Ascending aorta (tissue), 2 donors: ENCODE measurements around the gene AAMP. TPM values are rescaled to one million over a fixed set of nuclear protein-coding genes. Genes with fewer than 3 reads are reported as not detected.

ENCODE experiments used
- DNase-seq, 2 donors: peaks; one replicate each; pipeline ENCODE4 v3.0.0-alpha.2; 2019; ENCODE audit warnings: low spot score in 2 of 2
- H3K27ac ChIP-seq, 2 donors: fragments of 200-600 bp; sonication (generic); one replicate each; pipeline ENCODE4 v1.5.1; 2016 to 2017; ENCODE audit warnings: mild to moderate bottlenecking in 1 of 2
- H3K27me3 ChIP-seq: fragments of 200-600 bp; sonication (generic); one replicate; pipeline ENCODE4 v1.5.1; 2017
- H3K36me3 ChIP-seq, 2 donors: fragments of 200-600 bp; sonication (generic); one replicate each; pipeline ENCODE4 v1.5.1; 2016
- H3K4me1 ChIP-seq, 2 donors: fragments of 200-600 bp; sonication (generic); one replicate each; pipeline ENCODE4 v1.5.1; 2016 to 2017; ENCODE audit warnings: mild to moderate bottlenecking in 1 of 2
- H3K4me3 ChIP-seq, 2 donors: fragments of 200-600 bp; sonication (generic); one replicate each; pipeline ENCODE4 v1.5.1; 2016 to 2017; ENCODE audit warnings: mild to moderate bottlenecking in 1 of 2
- H3K9me3 ChIP-seq, 2 donors: fragments of 200-600 bp; sonication (generic); one replicate each; pipeline ENCODE4 v1.5.1; 2016
- intact Hi-C: fragments of 100-400 bp; cut with DNase I; formaldehyde crosslinking; loops from one replicate; pipeline ENCODE4 v1.15.1; 2023
- total RNA-seq: library from RNA; depleted of rRNA; stranded (reverse); fragments of >200 nt; gene quantifications from one replicate; pipeline ENCODE4 v1.1.0, GENCODE V29; 2016
- TF ChIP-seq, protein P1 (sequence below), 3 experiments: fragments of 200-600 bp in 2 of 3; fragments of 450-650 bp in 1 of 3; sonication (generic) in 2 of 3; IDR thresholded peaks; one replicate each; pipeline ENCODE4 v1.5.1; 2016 to 2019; ENCODE audit warnings: antibody characterized with exemption in 3 of 3, mild to moderate bottlenecking in 1 of 3, moderate library complexity in 1 of 3

AAMP gene
- total RNA-seq, 1 donor from 2014 or later, result 73.7 TPM

- no peaks in the 10 kb centered on the region for H3K9me3 ChIP-seq
- peaks cover 28 to 73% of the 10 kb centered on the region in 2 donors for H3K4me1 ChIP-seq
- no peaks in the 10 kb centered on the region for H3K36me3 ChIP-seq
- peak; percentile 44 to 94 for DNase-seq
- peak within 1 kb of the TSS; percentile 73 to 88 for H3K4me3 ChIP-seq
- TF ChIP-seq, protein P1, sequence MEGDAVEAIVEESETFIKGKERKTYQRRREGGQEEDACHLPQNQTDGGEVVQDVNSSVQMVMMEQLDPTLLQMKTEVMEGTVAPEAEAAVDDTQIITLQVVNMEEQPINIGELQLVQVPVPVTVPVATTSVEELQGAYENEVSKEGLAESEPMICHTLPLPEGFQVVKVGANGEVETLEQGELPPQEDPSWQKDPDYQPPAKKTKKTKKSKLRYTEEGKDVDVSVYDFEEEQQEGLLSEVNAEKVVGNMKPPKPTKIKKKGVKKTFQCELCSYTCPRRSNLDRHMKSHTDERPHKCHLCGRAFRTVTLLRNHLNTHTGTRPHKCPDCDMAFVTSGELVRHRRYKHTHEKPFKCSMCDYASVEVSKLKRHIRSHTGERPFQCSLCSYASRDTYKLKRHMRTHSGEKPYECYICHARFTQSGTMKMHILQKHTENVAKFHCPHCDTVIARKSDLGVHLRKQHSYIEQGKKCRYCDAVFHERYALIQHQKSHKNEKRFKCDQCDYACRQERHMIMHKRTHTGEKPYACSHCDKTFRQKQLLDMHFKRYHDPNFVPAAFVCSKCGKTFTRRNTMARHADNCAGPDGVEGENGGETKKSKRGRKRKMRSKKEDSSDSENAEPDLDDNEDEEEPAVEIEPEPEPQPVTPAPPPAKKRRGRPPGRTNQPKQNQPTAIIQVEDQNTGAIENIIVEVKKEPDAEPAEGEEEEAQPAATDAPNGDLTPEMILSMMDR (IDR thresholded peaks at IDR 0.05), result peak; percentile 53 to 97 (median 53)
- H3K27ac ChIP-seq, result peak within 1 kb of the TSS; percentile 98 to 99
- no peaks in the 10 kb centered on the region for H3K27me3 ChIP-seq
- intact Hi-C loops, result loop anchor here (2.0 kb wide), 1 partner anchor 104 kb away; no protein-coding TSS in a partner anchor
Observed at GRCh38 chr2:218292048-218293014, 22.4 kb upstream of the AAMP start, which contains the start of gene TMBIM1. Gene TMBIM1 (minus strand): TSS chr2:218292503. CDS start chr2:218282141, 10,362 bp downstream.

- Histone ChIP-seq H3K4me1 (peaks cover 28 to 66% of the 10 kb centered on the region in 2 donors), H3K27ac (peak overlapping the region; percentile 98 to 99), H3K9me3 (no peaks in the 10 kb centered on the region), H3K4me3 (peak overlapping the region; percentile 73 to 88), H3K36me3 (no peaks in the 10 kb centered on the region), H3K27me3 (no peaks in the 10 kb centered on the region)
- TF ChIP-seq, protein P1 (IDR thresholded peaks at IDR 0.05), result no peak
- DNase-seq, result no peak
- intact Hi-C loops, result loop anchor here (2.0 kb wide), 1 partner anchor 105 kb away; no protein-coding TSS in a partner anchor
Observed at GRCh38 chr2:218291318-218292047, 21.5 kb upstream of the AAMP start.

DNA sequence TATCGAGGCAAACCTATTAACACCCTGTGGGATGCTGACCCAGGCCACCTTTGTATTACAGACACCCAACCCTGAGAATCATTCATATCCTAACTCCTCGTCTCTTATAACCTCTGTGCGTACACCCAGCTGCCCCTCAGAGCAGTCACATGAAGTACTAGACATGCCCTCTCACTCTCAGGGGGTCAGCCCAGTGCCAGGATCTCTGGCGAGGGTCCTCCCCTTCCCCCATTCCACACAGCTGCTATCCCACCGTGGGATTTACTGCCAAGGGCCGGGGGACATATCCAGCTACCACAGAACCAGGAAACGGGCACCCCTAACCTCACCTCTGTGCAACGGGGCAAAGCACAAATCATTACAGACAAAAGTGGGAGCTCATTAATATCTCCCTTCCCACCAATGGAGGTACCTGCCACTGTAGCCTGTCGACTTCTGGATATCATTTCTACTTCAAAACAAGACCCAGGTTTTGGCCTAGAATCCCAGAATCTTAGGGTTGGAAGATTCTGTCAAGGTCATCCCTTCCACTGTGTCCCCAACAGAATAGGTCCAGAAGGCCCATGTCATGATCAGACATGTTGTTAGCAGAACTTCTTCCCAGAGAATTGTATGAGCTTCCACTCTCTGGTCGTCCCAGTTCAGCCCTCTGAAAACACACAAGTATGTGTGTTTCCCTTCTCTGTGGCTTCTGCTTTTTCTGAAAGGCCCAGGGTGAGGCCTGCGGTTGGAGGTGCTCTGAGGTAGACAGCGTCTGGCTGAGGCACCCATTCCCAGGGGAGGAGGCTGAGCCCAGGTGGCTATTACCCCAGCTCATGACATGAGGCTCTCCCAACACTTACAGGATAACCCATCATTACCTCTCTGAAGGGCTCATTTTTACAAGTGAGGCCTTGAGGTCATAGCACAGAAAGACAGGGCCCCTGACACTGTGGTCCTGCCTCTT, 20.7 kb upstream of the AAMP start:
- Histone ChIP-seq H3K9me3 (no peaks in the 10 kb centered on the region), H3K36me3 (no peaks in the 10 kb centered on the region), H3K4me3 (peak overlapping the region; percentile 73 to 88), H3K4me1 (peaks cover 30 to 66% of the 10 kb centered on the region in 2 donors), H3K27ac (peak overlapping the region; percentile 98 to 99), H3K27me3 (no peaks in the 10 kb centered on the region)
- DNase-seq, result no peak
- TF ChIP-seq, protein P1 (IDR thresholded peaks at IDR 0.05), result no peak
- intact Hi-C loops, result no loop called here

- H3K4me3 ChIP-seq, result peak overlapping the region; percentile 73 to 88
- peak overlapping the region; percentile 98 to 99 for H3K27ac ChIP-seq
- H3K27me3 ChIP-seq, result no peaks in the 10 kb centered on the region
- H3K36me3 ChIP-seq, result no peaks in the 10 kb centered on the region
- peaks cover 32 to 65% of the 10 kb centered on the region in 2 donors for H3K4me1 ChIP-seq
- no peak for DNase-seq
- intact Hi-C loops, result loop anchor here (5.0 kb wide), 1 partner anchor 278 kb away; the partner anchor contains the start of genes CNOT9 and USP37
- TF ChIP-seq, protein P1 (IDR thresholded peaks at IDR 0.05), result no peak
- no peaks in the 10 kb centered on the region for H3K9me3 ChIP-seq
Observed at GRCh38 chr2:218289639-218290315, 19.8 kb upstream of the AAMP start.
